ENCODE results near the gene SNAP25. TPM values are rescaled to one million over a fixed set of nuclear protein-coding genes. Genes with fewer than 3 reads are reported as not detected.

Gene SNAP25
- total RNA-seq, 2 donors from 2014 or later: 0.67 to 2.2 TPM

GRCh38 chr20:10180651-10181235 is 37.9 kb upstream of the SNAP25 start:
- no peak for DNase-seq
- Histone ChIP-seq H3K9me3 (no peaks in the 10 kb centered on the region), H3K27ac (no peak overlapping the region), H3K27me3 (no peaks in the 10 kb centered on the region), H3K4me1 (no peaks in the 10 kb centered on the region), H3K9ac (ENCODE audit: low read depth in 2 of 2, low read length in 2 of 2) (no peak overlapping the region), H3K4me3 (no peak overlapping the region), H3K36me3 (no peaks in the 10 kb centered on the region)
- intact Hi-C loops (cut with DNase I): no loop called here
- no peak for TF ChIP-seq CTCF (IDR thresholded peaks at IDR 0.05)

- H3K36me3 ChIP-seq: no peaks in the 10 kb centered on the region
- no peak overlapping the region for H3K9ac ChIP-seq (ENCODE audit: low read depth in 2 of 2, low read length in 2 of 2)
- H3K27ac ChIP-seq: no peak overlapping the region
- no peaks in the 10 kb centered on the region for H3K9me3 ChIP-seq
- no peak for TF ChIP-seq CTCF (IDR thresholded peaks at IDR 0.05)
- H3K4me3 ChIP-seq: no peak overlapping the region
- intact Hi-C loops (cut with DNase I): no loop called here
- DNase-seq: no peak
- H3K27me3 ChIP-seq: no peaks in the 10 kb centered on the region
- H3K4me1 ChIP-seq: no peaks in the 10 kb centered on the region
Measured at GRCh38 chr20:10185741-10186558, 32.7 kb upstream of the SNAP25 start.

DNA sequence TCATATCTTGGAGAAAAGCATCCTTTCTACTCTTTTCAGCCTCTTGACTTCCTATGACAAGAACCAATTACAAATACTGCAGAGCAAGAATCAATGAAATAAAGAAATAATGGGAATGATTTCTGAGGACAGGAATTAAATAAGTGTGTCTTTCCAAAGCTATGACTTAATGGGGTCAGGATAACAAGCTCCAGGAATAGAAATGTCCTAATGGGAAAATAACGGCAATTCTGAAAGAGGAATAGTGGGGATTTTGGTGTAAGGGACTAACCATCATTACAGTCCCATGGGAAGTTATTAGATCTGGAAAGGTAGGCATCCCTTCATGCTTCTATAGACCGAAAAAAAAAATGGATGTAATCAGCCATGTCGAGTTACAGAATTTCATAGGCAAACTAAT is 28.2 kb upstream of the SNAP25 start:
- no peak overlapping the region for H3K9ac ChIP-seq (ENCODE audit: low read depth in 2 of 2, low read length in 2 of 2)
- H3K27me3 ChIP-seq: no peaks in the 10 kb centered on the region
- intact Hi-C loops (cut with DNase I): no loop called here

GRCh38 chr20:10192171-10192570 is 26.5 kb upstream of the SNAP25 start:
- intact Hi-C loops (cut with DNase I): no loop called here
- H3K36me3 ChIP-seq: no peaks in the 10 kb centered on the region
- H3K4me3 ChIP-seq: no peak overlapping the region
- H3K4me1 ChIP-seq: no peaks in the 10 kb centered on the region
- H3K9ac ChIP-seq (ENCODE audit: low read depth in 2 of 2, low read length in 2 of 2): no peak overlapping the region
- H3K27ac ChIP-seq: no peak overlapping the region
- no peaks in the 10 kb centered on the region for H3K27me3 ChIP-seq
- no peak for TF ChIP-seq CTCF (IDR thresholded peaks at IDR 0.05)
- no peaks in the 10 kb centered on the region for H3K9me3 ChIP-seq
- DNase-seq: no peak

More for the DNA sequence above, 28.2 kb upstream of the SNAP25 start:
- no peak overlapping the region for H3K27ac ChIP-seq
- H3K4me1 ChIP-seq: no peaks in the 10 kb centered on the region
- no peak for TF ChIP-seq CTCF (IDR thresholded peaks at IDR 0.05)
- H3K4me3 ChIP-seq: no peak overlapping the region
- no peaks in the 10 kb centered on the region for H3K9me3 ChIP-seq
- DNase-seq: no peak
- H3K36me3 ChIP-seq: no peaks in the 10 kb centered on the region

DNA sequence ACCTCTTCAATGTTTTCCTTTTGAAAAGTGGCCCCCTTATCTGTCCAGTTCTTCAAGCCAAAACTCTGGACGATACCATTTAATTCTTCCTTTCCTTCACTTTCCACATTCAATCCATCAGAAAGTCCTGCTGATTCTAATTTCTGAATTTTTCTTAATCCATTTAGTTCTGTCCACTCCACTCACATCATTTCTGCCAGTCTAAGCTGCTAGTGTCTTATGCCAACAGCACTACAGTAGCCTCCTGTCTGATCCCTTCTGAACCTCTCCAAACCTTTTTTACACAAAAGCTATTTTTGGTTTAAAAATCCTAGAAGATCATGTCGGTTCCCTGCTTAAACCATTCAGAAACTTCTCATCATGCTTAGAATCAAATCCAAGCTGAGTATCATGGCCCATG is 24.5 kb upstream of the SNAP25 start:
- no peak for DNase-seq
- no peak overlapping the region for H3K9ac ChIP-seq (ENCODE audit: low read depth in 2 of 2, low read length in 2 of 2)
- intact Hi-C loops (cut with DNase I): no loop called here
- no peaks in the 10 kb centered on the region for H3K36me3 ChIP-seq
- TF ChIP-seq CTCF (IDR thresholded peaks at IDR 0.05): no peak
- H3K9me3 ChIP-seq: no peaks in the 10 kb centered on the region
- no peak overlapping the region for H3K4me3 ChIP-seq
- H3K4me1 ChIP-seq: no peaks in the 10 kb centered on the region
- no peaks in the 10 kb centered on the region for H3K27me3 ChIP-seq
- no peak overlapping the region for H3K27ac ChIP-seq

Measured in colonic mucosa (tissue), 4 donors.